SIG-M5 treated with dmso at 0.1 percent for 504 hours (cell line): ENCODE data around the gene MYL4.
"Not testable (repeated sequence)": the region's sequence is repeated elsewhere in the genome, so short reads cannot be mapped to it uniquely, and the experiment has no call there.

ENCODE experiments used
- DNase-seq: peaks from one replicate; lab custom pipeline; 2025; ENCODE audit not compliant: unreplicated experiment; lab: John Stamatoyannopoulos, UW

The MYL4 gene

GRCh38 chr17:47192554-47192953, 16.6 kb upstream of the MYL4 start:
- no peak for DNase-seq

GRCh38 chr17:47193931-47194511, 15.1 kb upstream of the MYL4 start:
- no peak for DNase-seq

- DNase-seq, result no peak
Observed at GRCh38 chr17:47197821-47198220, 11.3 kb upstream of the MYL4 start.

- DNase-seq, result peak; percentile 97
Observed at GRCh38 chr17:47199627-47200324, 9.4 kb upstream of the MYL4 start.

GRCh38 chr17:47200325-47200664, 8.9 kb upstream of the MYL4 start:
- no peak for DNase-seq

GRCh38 chr17:47201166-47201565, 8.0 kb upstream of the MYL4 start:
- DNase-seq, result no peak

- no peak for DNase-seq
Observed at GRCh38 chr17:47203984-47204721, 5.0 kb upstream of the MYL4 start.

GRCh38 chr17:47204722-47205418, 4.3 kb upstream of the MYL4 start:
- no peak for DNase-seq

GRCh38 chr17:47205419-47205963, 3.7 kb upstream of the MYL4 start:
- no peak for DNase-seq

- DNase-seq, result no peak
Observed at GRCh38 chr17:47207143-47208067, 1.7 kb upstream of the MYL4 start.

GRCh38 chr17:47209499-47209898, 351 bp downstream of the MYL4 start:
- DNase-seq, result no peak

- no peak for DNase-seq
Observed at GRCh38 chr17:47210105-47210504, 957 bp downstream of the MYL4 start.

GRCh38 chr17:47210779-47211178, 1.6 kb downstream of the MYL4 start:
- no peak for DNase-seq

GRCh38 chr17:47212458-47212857, 3.3 kb downstream of the MYL4 start:
- no peak for DNase-seq

GRCh38 chr17:47213540-47213939, 4.4 kb downstream of the MYL4 start:
- DNase-seq, result no peak

- no peak for DNase-seq
Observed at GRCh38 chr17:47214931-47215330, 5.8 kb downstream of the MYL4 start.

GRCh38 chr17:47216821-47217220, 7.7 kb downstream of the MYL4 start:
- DNase-seq, result not testable (repeated sequence)

- not testable (repeated sequence) for DNase-seq
Observed at GRCh38 chr17:47217279-47217678, 8.1 kb downstream of the MYL4 start.

- no peak for DNase-seq
Observed at GRCh38 chr17:47218896-47219430, 9.8 kb downstream of the MYL4 start.
